Left ventricle myocardium inferior (tissue), 1 donor: ENCODE measurements around the gene CDK15. TPM values are rescaled to one million over a fixed set of nuclear protein-coding genes. Genes with fewer than 3 reads are reported as not detected.

Source experiments
- DNase-seq: peaks from one replicate; pipeline ENCODE4 v3.0.0-alpha.2; 2020
- H3K27ac ChIP-seq: fragments of 200-600 bp; replicated peaks from 2 replicates; pipeline ENCODE4 v1.8.0; 2021
- H3K27me3 ChIP-seq: fragments of 200-600 bp; 2 replicates; pipeline ENCODE4 v1.8.0; 2021; ENCODE audit warnings: low read depth
- H3K36me3 ChIP-seq: fragments of 200-600 bp; 2 replicates; pipeline ENCODE4 v1.8.0; 2021
- H3K4me1 ChIP-seq: fragments of 200-600 bp; 2 replicates; pipeline ENCODE4 v1.8.0; 2021
- H3K4me3 ChIP-seq: fragments of 200-600 bp; 2 replicates; pipeline ENCODE4 v1.8.0; 2021; ENCODE audit warnings: mild to moderate bottlenecking, moderate library complexity
- H3K9me3 ChIP-seq: fragments of 200-600 bp; replicated peaks from 2 replicates; pipeline ENCODE4 v1.8.0; 2021
- CTCF ChIP-seq: fragments of 200-600 bp; IDR thresholded peaks from 2 replicates; pipeline ENCODE4 v1.8.0; 2021; ENCODE audit warnings: antibody characterized with exemption, mild to moderate bottlenecking, borderline replicate concordance
- intact Hi-C: fragments of 100-400 bp; cut with micrococcal nuclease; formaldehyde crosslinking; loops from one replicate; pipeline ENCODE4 v1.11.0; 2022
- total RNA-seq: library from RNA; stranded (reverse); fragmentation: NEBNext Ultra II Directional; extraction: Animal tissue kit (Norgen Biotek cat#: 25700); gene quantifications from one replicate; pipeline ENCODE4 v1.2.1, GENCODE V29; 2021
- donor health status: DM: no; HTN: yes; CAD: no; lungs with severe emphysema.

The CDK15 gene
- total RNA-seq, 1 donor from 2014 or later, result 0.16 TPM

- H3K4me3 ChIP-seq, result no peak overlapping the region
- H3K27ac ChIP-seq, result no peak overlapping the region
- peaks cover 6% of the 10 kb centered on the region for H3K4me1 ChIP-seq
- peaks cover 6% of the 10 kb centered on the region for H3K9me3 ChIP-seq
- peaks cover 73% of the 10 kb centered on the region for H3K27me3 ChIP-seq
- no peak for DNase-seq
- no peaks in the 10 kb centered on the region for H3K36me3 ChIP-seq
- TF ChIP-seq CTCF, result no peak
- intact Hi-C loops, result no loop called here
Measured at GRCh38 chr2:201938156-201938775, 131.9 kb downstream of the CDK15 start.

GRCh38 chr2:201938781-201939180 is 132.4 kb downstream of the CDK15 start:
- Histone ChIP-seq H3K4me3 (no peak overlapping the region), H3K27ac (no peak overlapping the region), H3K36me3 (no peaks in the 10 kb centered on the region), H3K27me3 (peaks cover 70% of the 10 kb centered on the region), H3K4me1 (peaks cover 6% of the 10 kb centered on the region), H3K9me3 (peaks cover 6% of the 10 kb centered on the region)
- intact Hi-C loops, result no loop called here
- TF ChIP-seq CTCF, result no peak
- no peak for DNase-seq

GRCh38 chr2:201939453-201939941 is 133.2 kb downstream of the CDK15 start:
- no peaks in the 10 kb centered on the region for H3K4me1 ChIP-seq
- no peak for TF ChIP-seq CTCF
- intact Hi-C loops, result no loop called here
- no peaks in the 10 kb centered on the region for H3K36me3 ChIP-seq
- H3K27ac ChIP-seq, result no peak overlapping the region
- no peak overlapping the region for H3K4me3 ChIP-seq
- H3K27me3 ChIP-seq, result peaks cover 64% of the 10 kb centered on the region
- DNase-seq, result no peak
- H3K9me3 ChIP-seq, result peaks cover 6% of the 10 kb centered on the region

- no peak for DNase-seq
- Histone ChIP-seq H3K36me3 (no peaks in the 10 kb centered on the region), H3K4me3 (no peak overlapping the region), H3K27ac (no peak overlapping the region), H3K9me3 (no peaks in the 10 kb centered on the region), H3K4me1 (no peaks in the 10 kb centered on the region), H3K27me3 (peaks cover 61% of the 10 kb centered on the region)
- intact Hi-C loops, result no loop called here
- no peak for TF ChIP-seq CTCF
Measured at GRCh38 chr2:201942531-201942930, 136.2 kb downstream of the CDK15 start.

Other genes starting within 250 kb of the CDK15 start
- 18.3 TPM for gene TMEM237, start 163.0 kb upstream of the CDK15 start, total RNA-seq
- not detected for gene MPP4, start 107.9 kb upstream of the CDK15 start, total RNA-seq
- 42.0 TPM for gene ALS2, start 25.6 kb upstream of the CDK15 start, total RNA-seq
- gene FZD7, start 227.3 kb downstream of the CDK15 start, total RNA-seq, result 35.2 TPM